ENCODE measurements around the gene NOTCH4.
"Not testable (repeated sequence)": the region's sequence is repeated elsewhere in the genome, so short reads cannot be mapped to it uniquely, and the experiment has no call there.

The NOTCH4 gene

GRCh38 chr6:32216998-32217397, 6.9 kb downstream of the NOTCH4 start:
- no peak for DNase-seq

GRCh38 chr6:32216285-32216684, 7.6 kb downstream of the NOTCH4 start:
- DNase-seq = no peak

GRCh38 chr6:32215617-32216016, 8.2 kb downstream of the NOTCH4 start:
- DNase-seq = no peak

- DNase-seq = no peak
Measured at GRCh38 chr6:32214126-32214525, 9.7 kb downstream of the NOTCH4 start.

DNA sequence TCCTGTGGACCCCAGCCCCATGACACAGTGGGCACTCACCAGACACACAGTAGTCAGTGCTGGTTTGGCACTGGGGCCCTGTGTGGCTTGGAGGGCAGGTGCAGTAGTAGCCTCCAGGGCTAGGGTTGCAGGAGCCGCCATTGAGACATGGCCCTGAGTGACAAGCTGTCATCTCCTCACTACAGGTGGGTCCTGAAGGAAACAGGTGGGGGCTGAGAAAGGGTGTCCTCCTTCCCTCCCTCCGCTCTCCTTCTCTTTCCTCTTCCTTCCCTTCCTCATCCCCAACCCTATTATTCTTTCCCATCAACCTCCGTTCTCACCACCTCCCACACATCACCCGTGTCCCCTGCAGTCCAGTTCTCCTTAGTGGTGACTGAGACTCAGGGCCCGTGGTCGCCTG, 10.2 kb downstream of the NOTCH4 start:
- DNase-seq = no peak

DNA sequence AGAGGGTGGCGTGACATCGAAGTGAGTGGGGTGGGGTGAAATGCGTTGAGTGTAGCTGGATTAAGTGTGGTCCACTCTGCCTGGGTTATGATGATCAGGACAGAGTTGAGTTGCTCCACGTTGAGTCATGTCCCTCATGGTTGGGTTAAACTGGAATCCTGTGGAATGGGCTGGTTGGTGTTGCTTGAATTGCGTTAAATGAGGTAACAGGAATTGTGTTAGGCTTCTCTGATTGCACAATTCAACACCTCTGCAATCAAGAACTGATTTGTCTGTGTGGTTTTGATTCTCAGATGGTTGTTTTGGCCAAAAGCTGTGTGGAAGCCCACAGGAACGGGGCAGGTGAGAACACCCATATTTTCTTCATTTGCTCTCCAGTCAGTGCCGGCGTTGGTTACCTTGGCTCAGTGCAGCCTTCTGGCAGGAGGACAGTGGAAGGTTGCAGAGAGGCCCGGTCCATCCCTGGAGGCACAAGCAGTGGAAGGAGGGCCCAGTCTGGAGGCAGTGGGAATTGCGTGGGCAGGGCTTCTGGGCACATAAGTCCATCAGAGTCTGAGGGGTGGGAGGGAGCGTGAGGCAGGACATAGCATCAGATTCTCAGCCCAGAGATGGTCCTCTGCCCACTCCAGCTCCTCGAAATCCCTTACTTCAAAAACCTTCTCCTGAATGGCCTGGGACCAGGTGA, 11.6 kb downstream of the NOTCH4 start:
- no peak for DNase-seq

- not testable (repeated sequence) for DNase-seq
Measured at GRCh38 chr6:32211432-32211831, 12.4 kb downstream of the NOTCH4 start.

DNA sequence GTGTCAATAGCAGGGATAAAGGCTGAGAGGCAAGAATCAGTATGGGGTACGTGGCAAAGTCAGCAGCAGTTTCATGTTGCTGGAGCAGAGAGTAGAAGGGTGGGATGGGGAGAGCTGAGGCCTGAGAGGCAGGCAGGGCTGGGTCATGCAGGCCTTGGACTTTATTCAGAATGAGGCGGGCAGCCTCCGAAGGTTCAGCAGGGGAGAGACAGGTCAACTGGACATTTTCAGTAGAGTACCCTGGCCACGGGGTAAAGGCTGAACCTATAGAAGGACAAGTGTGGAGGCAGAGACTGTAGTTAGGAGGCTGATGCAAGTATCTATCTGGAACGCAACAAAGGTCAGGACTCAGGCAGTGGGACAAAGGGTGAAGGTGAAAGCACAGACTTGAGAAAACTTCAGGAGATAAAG, 13.7 kb downstream of the NOTCH4 start:
- DNase-seq = no peak

DNA sequence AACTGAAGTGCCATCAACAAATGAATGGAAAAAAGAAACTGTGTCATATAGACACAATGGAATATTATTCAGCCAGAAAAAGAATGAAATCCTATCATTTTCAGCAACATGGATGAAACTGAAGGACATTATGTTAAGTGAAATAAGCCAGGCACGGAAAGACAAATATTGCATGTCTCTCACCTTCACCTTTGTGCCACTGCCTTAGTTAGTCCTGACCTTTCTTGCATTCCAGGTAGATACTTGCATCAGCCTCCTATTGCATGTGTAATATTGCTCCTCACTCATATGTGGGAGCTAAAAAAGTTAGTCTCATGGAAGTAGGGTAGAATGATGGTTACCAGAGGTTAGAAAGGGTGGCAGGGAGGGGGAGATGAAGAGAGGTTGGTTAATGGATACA, 14.9 kb downstream of the NOTCH4 start:
- DNase-seq = no peak

GRCh38 chr6:32204268-32204715, 19.6 kb downstream of the NOTCH4 start:
- no peak for DNase-seq

- peak; percentile 30 for DNase-seq
Measured at GRCh38 chr6:32203426-32204267, 20.2 kb downstream of the NOTCH4 start.

GRCh38 chr6:32202186-32202585, 21.7 kb downstream of the NOTCH4 start:
- no peak for DNase-seq

- no peak for DNase-seq
Measured at GRCh38 chr6:32200711-32201475, 23.0 kb downstream of the NOTCH4 start.

DNA sequence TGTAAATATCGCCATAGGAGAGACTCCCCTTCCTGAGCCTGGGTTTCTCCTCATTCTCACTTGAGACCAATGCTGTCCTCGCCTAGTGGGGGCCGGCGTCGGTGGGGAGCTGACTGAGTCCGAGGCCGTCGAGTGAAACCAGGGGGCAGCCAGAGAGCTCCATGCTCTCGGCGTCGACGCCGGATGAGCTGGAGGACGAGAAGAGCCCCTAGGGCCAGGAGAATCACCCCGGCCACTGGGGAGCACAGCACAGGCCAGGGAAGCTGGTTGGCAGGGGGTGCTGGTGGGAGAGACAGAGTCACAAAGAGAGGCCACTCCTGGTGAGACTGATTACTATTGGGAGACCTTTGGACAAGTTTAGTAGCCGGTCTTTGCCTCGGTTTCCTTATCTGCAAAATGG, 25.0 kb downstream of the NOTCH4 start:
- DNase-seq = no peak

DNA sequence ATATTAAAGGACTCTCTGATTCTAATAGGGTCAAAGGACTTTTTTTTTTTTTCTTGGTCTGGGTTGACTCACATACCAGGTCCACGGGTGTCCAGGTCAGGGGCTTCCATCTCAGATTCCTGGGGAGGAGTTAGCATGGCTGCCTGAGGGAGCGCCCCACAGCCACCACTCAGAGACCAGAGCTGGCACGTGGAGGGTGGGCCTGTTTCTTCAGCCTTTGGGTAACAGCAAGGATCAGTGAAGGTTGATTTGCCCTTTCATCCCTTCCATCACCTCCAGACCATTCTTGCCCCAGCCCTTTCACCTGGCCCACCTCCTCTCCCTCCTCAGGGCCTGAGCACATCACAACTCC, 25.5 kb downstream of the NOTCH4 start:
- no peak for DNase-seq

DNA sequence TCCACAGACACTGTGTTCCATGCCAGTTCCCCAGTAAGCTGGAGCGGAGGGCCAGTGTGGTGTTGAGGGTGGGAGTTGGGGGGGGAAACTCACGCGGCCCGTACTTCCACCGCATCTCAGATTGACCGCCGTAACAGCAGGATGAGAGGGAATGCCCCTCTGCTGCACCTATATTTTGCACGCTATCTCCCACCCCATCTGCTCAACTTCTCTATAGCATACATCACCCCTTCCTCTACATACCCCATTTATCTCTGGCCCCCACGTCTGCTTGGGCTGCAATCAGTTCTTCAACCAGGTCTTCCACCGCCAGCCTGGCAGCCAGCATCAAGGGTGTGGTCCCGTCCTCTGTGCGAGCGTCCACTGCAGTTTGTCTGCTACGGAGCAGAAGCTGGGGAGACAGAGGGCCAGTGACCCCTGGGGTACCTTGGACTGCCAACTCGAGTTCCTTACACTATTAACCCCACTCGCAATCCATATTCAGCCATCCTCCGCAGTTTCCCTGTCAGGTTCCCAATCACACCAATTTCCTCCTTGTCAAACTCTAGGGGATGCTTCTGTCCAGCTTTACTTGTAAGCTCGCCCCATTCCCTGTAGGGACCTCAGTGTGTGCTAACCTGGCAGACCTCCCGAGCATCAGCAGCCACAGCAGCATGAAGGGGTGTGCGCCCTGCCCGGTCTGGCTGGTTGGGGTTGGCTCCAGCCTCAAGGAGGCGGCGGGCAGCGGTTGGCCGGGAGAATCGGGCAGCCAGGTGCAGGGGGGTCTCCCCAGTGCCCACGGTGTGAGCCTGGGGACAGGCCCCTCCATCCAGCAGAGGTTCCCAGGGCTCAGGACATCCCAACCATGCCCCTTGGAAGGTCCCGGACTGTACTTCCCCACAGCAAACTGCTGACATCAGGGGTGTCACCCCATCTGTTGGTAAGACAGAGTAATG, 26.9 kb downstream of the NOTCH4 start:
- no peak for DNase-seq

DNA sequence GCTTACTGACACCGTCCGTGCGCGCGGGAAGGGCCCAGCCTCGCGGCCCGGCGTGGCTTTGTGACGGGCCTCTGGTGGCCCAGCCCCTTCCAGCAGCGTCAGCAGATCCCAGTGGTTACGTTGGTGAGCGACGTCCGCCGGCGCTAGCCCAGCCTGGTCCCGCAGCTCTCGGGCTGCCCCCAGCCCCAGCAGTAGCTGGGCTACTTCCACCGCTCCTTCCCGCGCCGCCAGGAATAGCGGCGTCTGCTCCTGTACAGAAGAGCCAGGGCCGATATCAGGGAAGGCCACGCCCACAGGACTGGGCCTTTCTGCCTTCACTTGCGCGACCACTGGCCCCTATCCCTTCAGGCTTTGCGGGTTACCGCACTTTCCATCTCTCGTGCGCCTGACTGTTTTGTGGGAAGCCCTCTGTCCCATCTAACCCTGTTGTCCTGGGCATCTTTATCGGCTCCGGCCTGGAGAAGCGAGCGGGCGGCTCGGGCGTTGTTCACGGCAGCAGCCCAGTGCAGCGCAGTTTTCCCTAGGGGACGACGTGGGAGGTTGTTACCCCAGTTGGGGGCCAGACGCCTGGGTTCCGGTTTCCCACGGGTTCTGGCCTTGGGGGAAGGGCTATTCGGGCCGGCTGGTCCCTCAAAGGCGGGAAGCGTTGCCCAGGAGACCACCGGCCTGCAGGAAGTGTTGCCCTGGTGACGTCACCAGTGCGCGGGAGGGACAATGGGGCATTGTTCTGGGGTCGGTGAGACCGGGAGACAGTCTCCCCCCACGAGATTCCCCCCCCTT, 27.8 kb downstream of the NOTCH4 start:
- DNase-seq = peak; percentile 83

DNA sequence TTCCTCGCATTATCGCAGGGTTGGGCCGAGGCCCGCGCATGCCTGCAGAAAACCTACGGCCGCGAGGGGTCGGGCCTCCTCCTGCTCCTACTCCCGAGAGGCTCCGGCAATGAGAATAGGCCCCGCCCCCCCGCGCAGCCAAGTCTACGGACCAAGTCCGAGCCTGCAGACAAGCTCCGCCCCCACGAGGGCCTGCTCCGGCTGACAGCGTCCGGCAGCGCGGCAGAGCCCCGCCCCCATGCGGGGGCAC, 28.3 kb downstream of the NOTCH4 start:
- DNase-seq = peak; percentile 99

GRCh38 chr6:32194825-32195651, 28.8 kb downstream of the NOTCH4 start:
- no peak for DNase-seq

DNA sequence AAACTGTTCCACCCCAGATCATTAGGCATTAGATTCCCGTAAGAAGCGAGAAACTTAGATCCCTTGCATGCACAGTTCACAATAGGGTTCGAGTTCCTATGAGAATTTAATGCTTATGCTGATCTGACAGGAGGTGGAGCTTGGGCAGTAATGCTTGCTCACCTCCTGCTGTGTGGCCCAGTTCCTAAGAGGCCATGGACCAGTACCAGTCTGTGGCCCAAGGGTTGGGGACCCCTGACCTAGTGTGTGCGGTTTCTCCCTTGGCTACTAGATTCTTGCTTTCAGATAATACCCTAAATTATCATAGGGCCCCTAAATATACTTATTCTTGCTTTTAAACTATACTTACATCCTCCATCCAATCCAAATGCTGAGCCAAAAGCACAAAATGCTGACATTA, 29.5 kb downstream of the NOTCH4 start:
- no peak for DNase-seq

DNA sequence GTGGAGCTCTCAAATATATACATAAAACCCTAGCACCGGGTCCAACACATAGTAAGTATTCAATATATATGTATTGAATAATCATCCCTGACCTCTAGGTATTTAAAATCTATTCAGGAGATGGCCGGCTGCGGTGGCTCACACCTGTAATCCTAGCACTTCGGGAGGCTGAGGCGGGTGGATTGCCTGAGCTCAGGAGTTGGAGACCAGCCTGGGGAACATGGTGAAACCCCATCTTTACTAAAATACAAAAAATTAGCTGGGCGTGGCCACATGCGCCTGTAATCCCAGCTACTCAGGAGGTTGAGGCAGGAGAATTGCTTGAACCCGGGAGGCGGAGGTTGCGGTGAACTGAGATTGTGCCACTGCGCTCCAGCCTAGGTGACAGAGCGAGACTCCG, 30.8 kb downstream of the NOTCH4 start:
- DNase-seq = not testable (repeated sequence)

Data from DMS79 (cell line).